Ectodermal cell (in vitro differentiated cells): Measurements from ENCODE around the gene MRPL27.

Experiments used
- H3K27ac ChIP-seq: 2 replicates; pipeline ENCODE4 v1.7.0; 2013; ENCODE audit warnings: mild to moderate bottlenecking, low read depth, low read length; ENCODE audit not compliant: insufficient read depth, poor library complexity, severe bottlenecking
- H3K27me3 ChIP-seq: 2 replicates; pipeline ENCODE4 v1.7.0; 2013; ENCODE audit warnings: mild to moderate bottlenecking, low read length; ENCODE audit not compliant: insufficient read depth, control insufficient read depth, poor library complexity, severe bottlenecking
- H3K36me3 ChIP-seq: one replicate; pipeline ENCODE4 v1.7.0; 2013; ENCODE audit warnings: low read length; ENCODE audit not compliant: control insufficient read depth, insufficient read depth
- H3K4me1 ChIP-seq: one replicate; pipeline ENCODE4 v1.7.0; 2013; ENCODE audit warnings: low read length; ENCODE audit not compliant: control insufficient read depth, insufficient read depth
- H3K4me3 ChIP-seq: 2 replicates; pipeline ENCODE4 v1.7.0; 2013; ENCODE audit warnings: low read depth, low read length, control low read depth; ENCODE audit not compliant: insufficient read depth
- H3K9me3 ChIP-seq: 2 replicates; pipeline ENCODE4 v1.7.0; 2013; ENCODE audit warnings: mild to moderate bottlenecking, low read length, moderate library complexity; ENCODE audit not compliant: control insufficient read depth
- WGBS, 2 experiments: methylation state at CpG; one replicate each; pipeline ENCODE4 v1.1.7; 2013; ENCODE audit warnings: missing lambda C conversion rate in 2 of 2; 5-methylcytosine and 5-hydroxymethylcytosine counted together

MRPL27 gene

DNA sequence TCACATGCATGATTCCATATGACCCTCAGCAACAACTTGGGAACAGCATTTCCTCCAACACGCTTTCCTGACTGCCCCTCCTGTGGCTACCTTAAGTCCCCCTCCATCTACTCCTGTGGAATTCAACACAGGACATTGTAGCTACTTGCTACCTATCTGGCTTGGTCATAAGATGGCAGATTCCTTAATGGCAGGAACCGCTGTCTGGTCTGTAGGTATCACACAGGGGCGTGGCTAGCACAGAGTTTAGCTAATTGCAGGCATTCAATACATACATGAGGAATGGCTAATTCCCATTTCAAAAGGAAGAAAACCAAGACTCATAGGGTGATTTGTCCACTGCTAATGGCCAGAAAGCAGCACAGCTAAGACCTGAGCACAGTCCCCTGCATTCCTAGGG lies 15.7 kb upstream of the MRPL27 start:
- WGBS, 2 experiments, result 95 to 96% methylated on average over 3 of the region's 3 CpGs
- no peak overlapping the region for H3K27ac ChIP-seq
- H3K4me3 ChIP-seq, result no peak overlapping the region
- H3K36me3 ChIP-seq, result peaks cover 87% of the 10 kb centered on the region
- H3K9me3 ChIP-seq, result no peaks in the 10 kb centered on the region
- no peaks in the 10 kb centered on the region for H3K4me1 ChIP-seq
- no peaks in the 10 kb centered on the region for H3K27me3 ChIP-seq

DNA sequence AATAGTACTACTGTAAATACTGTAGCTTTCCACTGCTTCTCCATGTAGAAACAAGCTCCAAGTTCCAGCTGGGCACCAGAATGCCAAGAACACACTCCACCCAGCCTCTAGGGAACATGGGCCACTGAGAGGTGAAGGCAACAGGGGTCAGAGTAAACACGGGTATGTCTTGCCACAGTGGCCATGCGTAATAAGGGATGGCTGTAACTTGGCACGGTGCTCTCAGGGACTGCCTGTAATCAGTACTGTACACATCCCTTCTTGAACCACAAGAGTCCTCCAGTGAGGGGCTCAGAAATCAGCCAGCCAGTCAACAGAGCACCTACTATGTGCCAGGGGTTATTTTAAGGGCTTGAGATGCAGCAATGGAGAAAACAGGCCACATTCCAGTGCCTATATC lies 13.5 kb upstream of the MRPL27 start:
- H3K4me3 ChIP-seq, result no peak overlapping the region
- WGBS, 2 experiments, result 93 to 94% methylated on average over 3 of the region's 3 CpGs
- no peaks in the 10 kb centered on the region for H3K9me3 ChIP-seq
- H3K27me3 ChIP-seq, result no peaks in the 10 kb centered on the region
- no peaks in the 10 kb centered on the region for H3K4me1 ChIP-seq
- H3K36me3 ChIP-seq, result peaks cover 89% of the 10 kb centered on the region
- H3K27ac ChIP-seq, result no peak overlapping the region

DNA sequence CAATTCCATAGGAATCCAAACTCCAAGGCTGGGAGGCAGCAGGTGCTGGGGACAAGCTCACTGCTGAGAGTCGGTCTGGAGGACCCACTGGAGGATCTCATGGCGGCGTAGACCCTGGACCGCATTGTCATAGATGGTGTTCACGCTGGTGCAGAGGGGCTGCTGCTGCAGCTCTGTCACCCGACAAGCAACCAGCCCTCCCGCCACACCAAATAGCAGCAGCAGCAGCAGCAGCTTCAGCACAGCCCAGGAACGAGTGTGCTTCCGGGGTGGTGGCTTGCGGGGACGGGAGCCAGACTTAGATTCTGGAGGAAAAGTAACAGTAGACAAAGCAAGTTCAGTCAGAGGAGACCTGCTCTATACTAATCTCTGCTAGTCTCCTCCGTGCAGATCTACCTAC lies 9.9 kb upstream of the MRPL27 start:
- Histone ChIP-seq H3K27me3 (no peaks in the 10 kb centered on the region), H3K27ac (no peak overlapping the region), H3K4me3 (no peak overlapping the region), H3K36me3 (peaks cover 60% of the 10 kb centered on the region), H3K4me1 (no peaks in the 10 kb centered on the region), H3K9me3 (no peaks in the 10 kb centered on the region)
- 93 to 96% methylated on average over 12 of the region's 12 CpGs for WGBS, 2 experiments

DNA sequence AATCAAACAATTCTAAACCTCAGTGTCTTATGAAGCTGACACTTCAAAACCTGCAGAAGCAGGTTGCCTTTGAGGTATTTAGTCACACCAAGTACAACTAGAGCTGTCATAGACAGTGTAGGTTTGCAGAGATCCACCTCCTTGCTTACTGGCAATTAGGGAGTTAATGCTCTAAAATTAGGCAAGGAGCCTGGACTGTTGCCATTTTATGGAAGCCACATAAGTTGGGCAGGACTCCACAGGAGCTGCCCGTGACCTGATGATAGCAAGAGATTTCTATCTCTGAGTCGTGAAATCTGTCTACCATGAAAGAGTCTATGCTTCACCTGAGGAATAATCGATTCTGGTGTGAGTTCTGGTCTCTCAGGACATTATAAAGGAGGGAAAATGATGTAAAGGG lies 8.9 kb upstream of the MRPL27 start:
- H3K4me1 ChIP-seq, result no peaks in the 10 kb centered on the region

DNA sequence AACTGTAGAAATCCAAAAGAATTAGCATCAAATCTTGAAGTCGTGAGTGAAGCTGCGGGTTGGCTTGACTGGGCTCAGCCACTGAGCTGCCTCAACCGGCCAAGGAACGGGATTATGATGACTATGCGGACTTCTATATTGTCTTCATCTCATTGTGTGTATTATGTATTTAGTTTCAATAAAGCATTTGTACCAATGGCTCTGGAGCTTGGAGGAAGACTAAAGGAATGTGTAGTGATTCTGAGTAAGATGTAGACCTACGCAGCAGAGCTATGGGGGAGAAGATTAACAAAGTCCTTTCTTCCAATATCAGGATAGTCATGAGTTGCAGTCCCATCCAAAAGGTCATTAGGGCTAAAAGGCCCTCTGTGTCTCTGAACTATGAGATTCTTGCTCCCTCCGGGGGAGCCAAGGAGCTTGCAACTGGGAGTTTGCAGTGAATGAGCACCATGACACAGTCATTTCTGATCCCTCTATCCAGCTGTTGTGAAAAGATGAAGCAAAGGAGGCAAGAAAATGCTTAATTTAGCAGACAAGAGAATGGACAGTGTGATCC lies 8.4 kb upstream of the MRPL27 start:
- Histone ChIP-seq H3K36me3 (peaks cover 49% of the 10 kb centered on the region), H3K9me3 (no peaks in the 10 kb centered on the region), H3K4me1 (no peaks in the 10 kb centered on the region), H3K27ac (no peak overlapping the region), H3K27me3 (no peaks in the 10 kb centered on the region), H3K4me3 (no peak overlapping the region)
- WGBS, 2 experiments, result 96 to 97% methylated on average over 7 of the region's 7 CpGs

More for the DNA sequence above, 8.9 kb upstream of the MRPL27 start:
- H3K4me3 ChIP-seq, result no peak overlapping the region
- no peak overlapping the region for H3K27ac ChIP-seq
- no peaks in the 10 kb centered on the region for H3K9me3 ChIP-seq
- peaks cover 52% of the 10 kb centered on the region for H3K36me3 ChIP-seq
- 95 to 96% methylated on average over 3 of the region's 3 CpGs for WGBS, 2 experiments
- no peaks in the 10 kb centered on the region for H3K27me3 ChIP-seq

DNA sequence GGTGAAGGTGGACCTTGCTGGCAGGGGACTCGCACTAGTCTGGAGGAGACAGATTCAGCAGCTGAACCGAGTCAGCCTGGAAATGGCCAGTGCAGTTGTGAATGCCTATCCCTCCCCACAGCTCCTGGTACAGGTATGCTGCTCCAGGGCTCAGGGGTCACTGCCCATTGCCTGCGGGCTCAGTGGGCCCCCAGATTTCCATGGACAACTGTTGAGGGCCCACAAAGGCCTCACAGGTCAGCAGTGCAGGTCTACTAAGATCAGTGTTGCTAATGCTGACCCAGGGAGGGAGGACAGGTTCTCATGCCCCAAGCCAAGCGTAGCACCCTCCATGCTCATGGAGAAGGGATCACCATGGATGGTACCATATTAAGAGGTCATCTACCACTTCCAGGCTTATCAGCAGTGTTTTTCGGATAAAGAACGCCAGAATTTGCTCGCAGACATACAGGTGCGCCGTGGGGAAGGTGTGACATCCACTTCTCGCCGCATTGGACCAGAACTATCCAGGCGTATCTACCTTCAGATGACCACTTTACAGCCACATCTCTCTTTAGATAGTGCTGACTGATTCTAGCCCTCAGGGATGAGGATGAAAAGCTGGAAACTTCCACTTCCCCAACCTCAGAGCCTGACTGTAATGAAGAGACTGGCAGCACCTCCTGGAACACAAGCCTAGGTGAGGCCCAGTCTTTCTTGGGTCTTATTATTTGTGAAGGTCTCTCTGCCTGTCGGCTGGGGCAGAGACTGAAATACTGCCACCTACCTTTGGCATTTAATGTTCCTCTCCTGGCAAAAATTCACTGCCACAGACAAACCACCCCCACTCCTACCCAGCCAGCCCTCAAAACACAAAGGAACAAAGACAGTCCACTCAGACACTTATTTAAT lies 7.6 kb upstream of the MRPL27 start:
- Histone ChIP-seq H3K9me3 (no peaks in the 10 kb centered on the region), H3K4me1 (no peaks in the 10 kb centered on the region), H3K4me3 (no peak overlapping the region), H3K27me3 (no peaks in the 10 kb centered on the region), H3K27ac (no peak overlapping the region), H3K36me3 (peaks cover 47% of the 10 kb centered on the region)
- WGBS, 2 experiments, result 94 to 96% methylated on average over 13 of the region's 13 CpGs

DNA sequence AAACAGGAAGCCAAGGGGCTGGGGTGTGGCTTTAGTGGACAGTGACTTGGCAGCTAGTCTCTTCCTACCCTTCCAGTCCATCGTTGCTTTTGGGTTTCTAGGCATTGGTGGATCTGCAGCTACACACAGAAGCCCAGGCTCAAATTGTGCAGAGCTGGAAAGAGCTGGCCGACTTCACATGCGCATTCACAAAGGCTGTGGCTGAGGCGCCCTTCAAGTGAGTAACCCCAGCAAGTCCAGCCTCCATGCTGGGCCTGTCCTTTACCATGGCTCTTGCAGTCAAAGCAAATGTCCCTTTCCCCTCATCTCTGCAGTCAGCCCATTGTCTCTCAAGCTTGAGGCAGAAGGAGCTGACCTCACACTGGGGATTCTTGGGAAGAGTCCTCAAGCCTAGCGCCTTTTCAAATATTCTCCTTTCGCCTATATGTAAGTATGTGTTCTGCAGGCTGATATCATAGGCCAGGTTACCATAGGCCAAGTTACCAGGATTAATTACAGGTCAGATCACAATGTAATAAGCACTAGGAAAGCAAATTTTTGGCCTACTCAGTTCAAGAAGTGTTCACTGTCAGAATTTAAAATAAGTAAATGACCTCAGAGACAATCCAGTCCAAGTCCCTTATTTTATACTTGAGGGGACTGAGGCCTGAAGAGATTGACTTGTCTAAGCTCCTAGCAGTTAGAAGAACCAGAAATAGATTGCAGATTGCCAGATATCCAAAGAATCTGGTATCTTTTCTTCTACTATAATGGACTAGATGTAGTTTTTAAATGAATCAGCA lies 6.6 kb upstream of the MRPL27 start:
- H3K36me3 ChIP-seq, result peaks cover 37% of the 10 kb centered on the region
- H3K9me3 ChIP-seq, result no peaks in the 10 kb centered on the region
- no peak overlapping the region for H3K27ac ChIP-seq
- H3K4me1 ChIP-seq, result no peaks in the 10 kb centered on the region
- H3K4me3 ChIP-seq, result no peak overlapping the region
- 92 to 95% methylated on average over 6 of the region's 6 CpGs for WGBS, 2 experiments
- H3K27me3 ChIP-seq, result no peaks in the 10 kb centered on the region

DNA sequence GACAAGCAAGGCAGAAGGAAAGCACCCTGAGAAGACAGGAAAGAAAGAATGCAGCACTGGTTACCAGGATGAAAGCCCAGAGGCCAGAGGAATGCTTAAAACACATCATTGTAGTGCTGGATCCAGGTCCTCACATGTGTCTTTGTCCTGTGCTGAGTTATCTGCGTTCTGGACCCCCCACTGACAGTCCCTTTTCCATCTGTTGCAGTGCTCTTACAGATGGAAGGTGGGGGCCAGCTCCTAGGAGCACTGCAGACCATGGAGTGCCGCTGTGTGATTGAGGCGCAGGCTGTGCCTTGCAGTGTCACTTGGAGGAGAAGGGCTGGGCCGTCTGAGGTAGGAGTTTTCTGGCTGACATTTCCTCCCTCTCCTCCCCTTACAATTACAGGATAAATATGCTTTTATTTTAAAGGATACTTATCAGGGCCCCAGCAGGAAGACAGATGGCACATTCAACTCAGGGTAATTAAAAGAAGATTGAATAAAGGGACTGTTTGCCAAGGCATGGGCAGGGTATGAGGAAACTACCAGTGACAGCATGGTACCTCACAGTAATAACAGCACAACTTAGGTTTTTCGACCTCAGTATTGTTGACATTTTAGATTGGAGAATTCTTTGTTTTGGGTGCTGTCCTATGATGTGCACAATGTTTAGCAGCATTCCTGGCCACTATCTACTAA lies 3.0 kb upstream of the MRPL27 start:
- no peak overlapping the region for H3K27ac ChIP-seq
- no peaks in the 10 kb centered on the region for H3K9me3 ChIP-seq
- peaks cover 10% of the 10 kb centered on the region for H3K36me3 ChIP-seq
- no peaks in the 10 kb centered on the region for H3K4me1 ChIP-seq
- WGBS, 2 experiments, result 89 to 98% methylated on average over 4 to 5 of the region's 5 CpGs
- no peak overlapping the region for H3K4me3 ChIP-seq
- H3K27me3 ChIP-seq, result no peaks in the 10 kb centered on the region

DNA sequence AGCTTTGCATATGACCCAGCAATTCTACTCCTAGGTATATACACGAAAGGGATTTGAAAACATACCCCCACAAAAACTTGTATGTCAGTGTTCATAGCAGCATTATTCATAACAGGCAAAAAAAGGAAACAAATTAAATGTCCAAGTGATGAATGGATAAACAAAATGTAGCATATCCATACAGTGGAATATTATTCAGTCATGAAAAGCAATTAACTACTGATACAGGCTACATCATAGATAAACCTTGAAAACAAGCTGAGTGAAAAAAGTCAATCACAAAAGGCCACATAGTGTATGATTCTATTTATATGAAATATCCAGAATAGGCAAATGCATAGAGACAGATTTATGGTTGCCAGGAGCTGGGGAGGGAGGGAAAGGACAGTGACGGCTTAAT lies 721 bp upstream of the MRPL27 start:
- H3K36me3 ChIP-seq, result peaks cover 20% of the 10 kb centered on the region
- no peaks in the 10 kb centered on the region for H3K27me3 ChIP-seq
- no peak overlapping the region for H3K27ac ChIP-seq
- H3K9me3 ChIP-seq, result no peaks in the 10 kb centered on the region
- H3K4me3 ChIP-seq, result peak overlapping the region; percentile 95
- no peaks in the 10 kb centered on the region for H3K4me1 ChIP-seq
- WGBS, 2 experiments, result 89 to 92% methylated on average over 1 to 2 of the region's 2 CpGs
